GM12891 (cell line): ENCODE data around the gene CAMKMT.

Source experiments
- POLR2A ChIP-seq: IDR thresholded peaks from 2 replicates; pipeline ENCODE4 v1.6.1; 2011; ENCODE audit warnings: low read depth, low read length, control low read depth
- POLR2AphosphoS5 ChIP-seq: IDR thresholded peaks from 2 replicates; pipeline ENCODE4 v1.6.1; 2011; ENCODE audit warnings: low read depth, low read length, control low read depth
- SPI1 ChIP-seq: IDR thresholded peaks from 2 replicates; pipeline ENCODE4 v1.6.1; 2011; ENCODE audit warnings: low read depth, low read length, control low read depth
- TAF1 ChIP-seq: IDR thresholded peaks from 2 replicates; pipeline ENCODE4 v1.6.1; 2011; ENCODE audit warnings: low read depth, low read length, control low read depth

GRCh38 chr2:44542520-44542919 is 180.8 kb downstream of the CAMKMT start:
- TF ChIP-seq POLR2A, result no peak
- TF ChIP-seq POLR2AphosphoS5, result no peak
- TF ChIP-seq TAF1, result no peak
- TF ChIP-seq SPI1, result no peak
